Measurements from ENCODE around the gene MYH14.
A peak's percentile ranks its signal among the peaks of the same experiment; 100 is the strongest.

The MYH14 gene

DNA sequence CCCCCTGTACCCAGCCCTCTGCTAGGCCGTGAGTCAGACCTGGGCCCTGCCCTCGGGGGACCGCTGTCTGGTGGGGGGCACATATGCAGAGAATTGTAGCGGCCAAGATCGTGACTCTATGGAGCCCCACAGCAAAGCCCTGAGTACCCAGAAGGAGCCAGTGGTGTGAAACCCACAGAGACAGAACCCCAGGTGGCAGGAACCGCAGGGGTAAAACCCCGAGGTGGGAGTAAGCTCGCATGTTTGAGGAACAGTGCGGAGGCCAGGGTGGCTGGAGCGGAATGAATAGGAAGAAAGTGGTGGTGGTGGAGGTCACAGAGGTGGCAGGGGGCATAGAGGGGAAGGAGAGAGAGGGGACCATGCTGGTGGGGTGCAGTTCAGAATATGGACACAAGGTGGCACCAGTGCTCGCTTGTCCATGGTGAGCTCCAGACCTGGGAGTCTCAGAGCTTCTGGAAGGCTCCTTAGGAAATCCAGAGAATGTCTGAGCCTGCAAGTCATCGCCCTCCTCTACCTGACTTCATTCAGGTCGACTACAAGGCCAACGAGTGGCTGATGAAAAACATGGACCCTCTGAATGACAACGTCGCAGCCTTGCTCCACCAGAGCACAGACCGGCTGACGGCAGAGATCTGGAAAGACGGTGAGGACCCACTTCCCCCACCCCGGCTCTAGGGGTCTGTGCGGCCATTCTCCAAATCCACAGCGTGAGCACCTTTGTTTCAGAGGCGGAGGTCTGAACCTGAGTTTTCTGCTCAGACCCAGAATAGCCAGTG lies 48.9 kb downstream of the MYH14 start:
- no peak for DNase-seq (ENCODE audit: extremely low spot score, insufficient read length, low read depth)
- no peak for FAIRE-seq

DNA sequence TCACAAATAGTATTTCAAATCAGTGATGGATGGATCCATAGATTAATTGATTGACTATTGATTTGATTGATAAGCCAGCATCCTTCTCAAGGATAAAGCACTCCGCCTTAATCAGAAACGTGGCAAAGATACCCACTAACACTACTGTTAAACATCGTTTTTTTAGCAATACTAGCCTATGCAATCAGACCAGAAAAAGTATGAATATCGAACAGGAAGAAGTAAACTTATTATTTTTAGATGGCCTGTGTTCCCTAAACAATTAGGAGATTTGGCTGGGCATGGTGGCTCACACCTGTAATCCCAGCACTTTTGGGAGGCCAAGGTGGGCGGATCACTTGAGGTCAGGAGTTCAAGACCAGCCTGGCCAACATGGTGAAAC lies 49.5 kb downstream of the MYH14 start:
- no peak for DNase-seq (ENCODE audit: extremely low spot score, insufficient read length, low read depth)
- FAIRE-seq = no peak

DNA sequence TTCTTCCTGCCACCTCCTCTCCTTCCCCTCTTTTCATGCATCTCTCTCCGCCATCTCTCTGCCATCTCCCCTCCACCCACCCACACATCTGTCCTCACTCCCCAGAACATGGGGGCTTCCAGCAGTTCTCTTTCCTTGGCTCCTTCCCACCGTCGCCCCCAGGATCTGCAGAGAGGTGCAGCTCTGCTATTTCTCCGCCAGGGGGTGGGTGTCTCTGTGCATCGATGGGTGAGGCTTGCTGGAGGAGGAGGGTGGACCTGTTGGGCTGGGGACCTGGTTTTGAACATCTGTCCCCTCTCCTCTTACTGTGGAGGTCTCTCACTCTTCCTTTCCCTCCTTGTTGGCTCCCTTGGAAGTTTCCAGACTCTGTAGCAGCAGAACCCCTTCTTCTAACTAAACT lies 51.7 kb downstream of the MYH14 start:
- DNase-seq (ENCODE audit: extremely low spot score, insufficient read length, low read depth) (no peak), FAIRE-seq (no peak)

DNA sequence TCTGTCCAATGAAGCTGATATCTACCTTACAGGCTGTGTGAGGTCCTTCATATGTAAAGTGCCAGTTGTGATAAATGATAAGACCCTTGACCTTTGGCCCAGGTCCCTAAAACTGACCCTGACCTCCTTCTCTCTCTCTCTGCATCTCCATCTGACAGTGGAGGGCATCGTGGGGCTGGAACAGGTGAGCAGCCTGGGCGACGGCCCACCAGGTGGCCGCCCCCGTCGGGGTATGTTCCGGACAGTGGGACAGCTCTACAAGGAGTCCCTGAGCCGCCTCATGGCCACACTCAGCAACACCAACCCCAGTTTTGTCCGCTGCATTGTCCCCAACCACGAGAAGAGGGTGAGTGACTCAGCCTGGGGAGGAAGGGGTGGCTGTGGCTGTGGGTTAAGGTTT lies 53.7 kb downstream of the MYH14 start:
- DNase-seq (ENCODE audit: extremely low spot score, insufficient read length, low read depth) (no peak), FAIRE-seq (no peak)

DNA sequence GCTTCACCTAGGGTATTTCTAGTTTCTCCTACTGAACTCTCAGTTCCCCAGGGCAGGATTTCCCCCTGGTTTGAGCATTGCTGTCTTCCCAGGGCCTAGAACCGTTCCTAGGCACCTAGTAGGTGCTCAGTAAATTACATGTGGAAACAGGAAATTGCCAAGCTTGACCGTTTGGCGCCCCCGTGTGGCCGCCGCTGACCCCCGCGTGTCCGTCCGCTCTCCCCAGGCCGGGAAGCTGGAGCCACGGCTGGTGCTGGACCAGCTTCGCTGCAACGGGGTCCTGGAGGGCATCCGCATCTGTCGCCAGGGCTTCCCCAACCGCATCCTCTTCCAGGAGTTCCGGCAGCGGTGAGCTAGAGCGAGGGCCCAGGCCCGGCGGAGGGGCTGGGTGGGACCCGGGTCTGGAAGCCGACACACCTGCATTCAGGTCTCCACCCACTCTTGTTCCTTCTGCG lies 55.5 kb downstream of the MYH14 start:
- DNase-seq (ENCODE audit: extremely low spot score, insufficient read length, low read depth) (peak; percentile 38), FAIRE-seq (no peak)

DNA sequence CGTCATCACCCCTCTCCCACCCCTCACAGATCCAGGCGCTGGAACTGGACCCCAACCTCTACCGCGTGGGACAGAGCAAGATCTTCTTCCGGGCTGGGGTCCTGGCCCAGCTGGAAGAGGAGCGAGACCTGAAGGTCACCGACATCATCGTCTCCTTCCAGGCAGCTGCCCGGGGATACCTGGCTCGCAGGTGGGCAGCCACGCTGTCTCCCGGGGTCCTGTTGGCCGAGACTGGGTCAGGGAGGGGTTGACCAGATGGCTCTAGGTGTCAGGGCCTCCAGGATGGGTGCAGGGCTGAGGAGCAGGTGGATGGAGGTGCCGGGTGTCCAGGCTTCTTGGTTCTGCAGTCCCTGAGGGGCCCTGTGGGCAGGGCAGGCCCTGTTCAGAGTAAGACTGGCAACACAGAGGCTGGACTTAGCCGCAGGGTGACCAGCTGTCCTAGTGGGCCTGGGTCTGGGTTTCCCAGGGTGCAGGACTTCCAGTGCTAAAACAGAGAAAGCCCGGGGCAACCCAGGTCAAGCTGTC lies 58.1 kb downstream of the MYH14 start:
- no peak for DNase-seq (ENCODE audit: extremely low spot score, insufficient read length, low read depth)
- no peak for FAIRE-seq

DNA sequence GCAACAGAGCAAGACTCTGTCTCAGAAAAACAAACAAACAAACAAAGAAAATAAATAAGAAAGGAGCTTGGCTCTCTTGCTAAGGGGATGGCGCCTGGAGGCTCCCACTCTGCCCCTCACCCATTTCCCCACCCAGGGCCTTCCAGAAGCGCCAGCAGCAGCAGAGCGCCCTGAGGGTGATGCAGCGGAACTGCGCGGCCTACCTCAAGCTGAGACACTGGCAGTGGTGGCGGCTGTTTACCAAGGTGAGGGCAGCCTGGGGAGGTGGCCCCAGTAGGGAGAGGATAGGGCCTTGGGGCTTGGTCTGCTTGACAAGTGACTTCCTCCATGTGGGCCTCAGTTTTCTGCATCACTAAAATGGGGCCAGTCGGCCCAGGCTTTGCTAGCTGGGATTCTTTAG lies 59.8 kb downstream of the MYH14 start:
- DNase-seq (ENCODE audit: extremely low spot score, insufficient read length, low read depth) = no peak
- no peak for FAIRE-seq

DNA sequence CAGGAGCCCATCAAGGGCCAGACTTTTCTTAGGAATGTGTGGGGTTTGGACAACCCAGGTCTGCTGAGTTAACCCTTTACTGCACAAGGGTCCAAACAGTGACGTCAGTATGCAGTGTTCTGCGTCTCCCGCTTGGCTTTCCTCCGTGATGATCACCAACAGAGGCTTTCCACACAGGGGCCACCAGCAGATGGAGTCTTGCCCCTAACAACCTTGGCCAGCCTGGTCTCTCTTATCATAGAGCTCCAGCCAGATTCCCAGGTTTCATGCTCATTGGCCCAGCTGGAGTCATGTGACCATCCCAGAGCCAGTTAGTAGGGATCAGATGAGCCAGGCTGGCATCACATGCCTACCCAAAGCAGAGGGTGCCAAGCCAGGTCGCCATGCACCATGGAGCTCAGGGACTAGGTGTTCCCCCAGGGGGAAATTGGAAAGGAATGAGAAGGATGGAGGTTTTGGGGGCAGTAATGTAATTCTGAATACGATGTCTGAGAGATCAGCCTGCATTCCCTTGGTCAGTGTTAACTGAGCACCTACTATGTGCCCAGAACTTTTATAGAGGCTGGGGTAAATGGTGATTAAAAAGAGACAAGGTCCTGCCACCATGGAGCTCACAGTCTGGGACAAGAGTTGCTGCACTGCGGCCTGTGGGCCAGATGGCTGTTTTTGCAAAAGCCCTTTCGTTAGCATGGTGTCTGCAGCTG lies 61.2 kb downstream of the MYH14 start:
- FAIRE-seq (no peak), DNase-seq (ENCODE audit: extremely low spot score, insufficient read length, low read depth) (no peak)

DNA sequence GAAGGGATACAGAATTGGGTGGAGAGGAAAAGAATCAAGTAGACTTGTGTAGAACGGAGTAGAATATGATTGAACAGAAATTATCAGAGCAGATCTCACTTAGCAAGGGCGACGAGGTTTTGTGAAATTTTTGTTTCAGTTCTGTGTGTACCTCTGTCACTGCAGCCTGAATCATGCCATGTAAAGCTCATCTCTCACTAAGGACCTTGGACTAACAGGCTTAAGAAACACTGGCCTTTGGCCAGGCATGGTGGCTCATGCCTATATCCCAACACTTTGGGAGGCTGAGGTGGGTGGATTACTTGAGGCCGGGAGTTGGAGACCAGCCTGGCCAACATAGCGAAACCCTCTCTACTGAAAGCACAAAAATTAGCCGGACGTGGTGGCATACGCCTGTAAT lies 62.6 kb downstream of the MYH14 start:
- no peak for DNase-seq (ENCODE audit: extremely low spot score, insufficient read length, low read depth)
- no peak for FAIRE-seq

DNA sequence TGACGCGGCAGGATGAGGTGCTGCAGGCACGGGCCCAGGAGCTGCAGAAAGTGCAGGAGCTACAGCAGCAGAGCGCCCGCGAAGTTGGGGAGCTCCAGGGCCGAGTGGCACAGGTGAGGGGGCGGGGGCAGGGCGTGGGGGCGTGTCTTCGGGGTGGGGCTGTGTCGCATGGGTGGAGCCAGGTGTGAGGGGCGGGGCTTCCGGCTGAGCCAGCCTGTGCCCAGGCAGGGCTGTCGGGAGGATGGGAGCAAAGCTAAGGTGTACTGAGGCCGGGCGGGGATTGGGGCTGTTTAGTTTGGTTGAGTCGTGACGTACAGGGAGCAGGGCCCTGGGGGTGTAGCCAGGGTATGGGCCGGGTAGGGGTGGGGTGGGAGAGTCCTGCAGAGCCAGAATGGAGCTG lies 63.5 kb downstream of the MYH14 start:
- FAIRE-seq = no peak
- DNase-seq (ENCODE audit: extremely low spot score, insufficient read length, low read depth) = peak; percentile 25

DNA sequence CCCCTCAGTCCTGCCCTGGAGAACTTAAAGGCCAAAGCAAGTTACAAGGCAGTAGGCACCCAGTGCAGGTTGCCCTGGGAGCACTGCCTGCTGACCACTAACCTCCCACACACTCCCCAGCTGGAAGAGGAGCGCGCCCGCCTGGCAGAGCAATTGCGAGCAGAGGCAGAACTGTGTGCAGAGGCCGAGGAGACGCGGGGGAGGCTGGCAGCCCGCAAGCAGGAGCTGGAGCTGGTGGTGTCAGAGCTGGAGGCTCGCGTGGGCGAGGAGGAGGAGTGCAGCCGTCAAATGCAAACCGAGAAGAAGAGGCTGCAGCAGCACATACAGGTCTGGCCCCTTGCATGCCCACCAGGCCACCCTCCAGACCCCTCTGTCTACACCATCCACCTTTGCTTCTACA lies 64.6 kb downstream of the MYH14 start:
- no peak for FAIRE-seq
- no peak for DNase-seq (ENCODE audit: extremely low spot score, insufficient read length, low read depth)

DNA sequence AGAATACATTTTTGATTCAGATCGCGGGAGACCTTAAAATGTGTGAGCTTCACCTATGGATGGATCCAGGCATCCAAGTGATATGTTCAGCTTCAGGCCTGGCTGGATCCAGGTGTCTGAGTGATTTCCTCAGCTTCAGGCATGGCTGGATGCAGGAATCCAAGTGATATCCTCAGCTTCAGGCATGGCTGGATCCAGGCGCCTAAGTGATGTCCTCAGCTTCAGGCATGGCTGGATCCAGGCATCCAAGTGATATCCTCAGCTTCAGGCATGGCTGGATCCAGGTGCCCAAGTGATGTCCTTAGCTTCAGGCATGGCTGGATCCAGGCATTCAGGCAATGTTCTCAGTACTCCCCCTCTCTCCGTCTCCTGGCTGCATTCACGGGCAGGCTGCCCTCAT lies 65.1 kb downstream of the MYH14 start:
- no peak for FAIRE-seq

DNA sequence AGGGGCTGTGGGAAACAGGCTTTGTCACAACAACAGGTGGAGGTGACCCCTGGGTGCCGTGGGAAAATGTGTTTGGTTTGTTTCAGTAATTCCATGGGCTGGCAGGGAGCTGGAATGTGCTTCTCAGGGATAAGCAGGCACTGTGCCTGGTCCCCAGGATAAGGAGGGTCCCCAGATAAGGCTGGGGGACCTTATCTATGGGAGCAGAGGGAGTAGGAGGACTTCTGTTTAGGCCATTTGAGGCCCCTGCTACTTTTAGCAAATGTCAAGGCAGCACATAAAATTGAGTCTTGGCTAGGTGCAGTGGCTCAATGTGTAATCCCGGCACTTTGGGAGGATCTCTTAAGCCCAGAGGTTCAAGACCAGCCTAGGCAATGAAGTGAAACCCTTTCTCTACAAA lies 66.2 kb downstream of the MYH14 start:
- DNase-seq (ENCODE audit: extremely low spot score, insufficient read length, low read depth) = no peak

More for the DNA sequence above, 65.1 kb downstream of the MYH14 start:
- no peak for DNase-seq (ENCODE audit: extremely low spot score, insufficient read length, low read depth)

DNA sequence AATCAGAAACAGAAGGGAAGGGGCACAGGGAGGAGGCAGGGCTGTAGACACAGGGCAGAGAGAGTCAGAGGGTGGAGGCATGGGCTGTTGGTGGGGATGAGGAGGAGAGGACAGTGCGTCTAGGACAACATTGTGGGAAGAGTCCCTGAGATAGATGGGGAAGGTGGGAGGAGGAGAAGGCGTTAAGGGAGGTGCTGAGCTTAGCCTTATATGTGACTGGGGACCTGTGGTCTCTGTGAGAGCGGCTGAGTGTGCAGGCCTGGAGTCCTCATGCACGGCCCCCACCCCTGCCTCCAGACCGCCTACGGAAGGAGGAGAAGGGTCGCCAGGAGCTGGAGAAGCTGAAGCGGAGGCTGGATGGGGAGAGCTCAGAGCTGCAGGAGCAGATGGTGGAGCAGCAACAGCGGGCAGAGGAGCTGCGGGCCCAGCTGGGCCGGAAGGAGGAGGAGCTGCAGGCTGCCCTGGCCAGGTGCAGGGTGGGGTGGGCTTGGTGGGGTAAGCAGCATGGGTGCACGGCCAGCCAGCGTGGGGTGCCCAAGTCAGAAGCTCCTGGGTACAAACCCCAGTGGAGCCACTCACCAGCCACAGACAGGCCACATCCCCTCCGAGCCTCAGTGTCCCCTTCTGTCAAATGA lies 69.0 kb downstream of the MYH14 start:
- FAIRE-seq (no peak), DNase-seq (ENCODE audit: extremely low spot score, insufficient read length, low read depth) (no peak)

More for the DNA sequence above, 66.2 kb downstream of the MYH14 start:
- no peak for FAIRE-seq

DNA sequence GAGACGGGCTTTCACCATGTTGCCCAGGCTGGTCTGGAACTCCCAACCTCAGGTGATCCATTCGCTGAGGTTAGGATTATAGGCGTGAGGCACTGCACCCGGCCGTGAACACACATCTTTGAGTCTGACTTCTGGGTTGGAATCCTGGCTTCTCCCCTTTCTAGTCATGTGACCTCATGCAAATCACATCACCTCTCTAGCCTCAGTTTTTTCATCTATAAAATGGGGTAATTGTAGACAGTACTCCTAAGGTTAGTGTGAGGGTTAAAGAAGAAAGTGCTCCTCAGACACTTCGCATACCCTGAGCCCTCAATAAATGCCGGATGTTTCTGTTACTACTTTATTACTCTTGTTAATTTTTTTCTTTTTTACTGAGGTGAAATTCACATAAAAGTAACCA lies 70.4 kb downstream of the MYH14 start:
- no peak for DNase-seq (ENCODE audit: extremely low spot score, insufficient read length, low read depth)

DNA sequence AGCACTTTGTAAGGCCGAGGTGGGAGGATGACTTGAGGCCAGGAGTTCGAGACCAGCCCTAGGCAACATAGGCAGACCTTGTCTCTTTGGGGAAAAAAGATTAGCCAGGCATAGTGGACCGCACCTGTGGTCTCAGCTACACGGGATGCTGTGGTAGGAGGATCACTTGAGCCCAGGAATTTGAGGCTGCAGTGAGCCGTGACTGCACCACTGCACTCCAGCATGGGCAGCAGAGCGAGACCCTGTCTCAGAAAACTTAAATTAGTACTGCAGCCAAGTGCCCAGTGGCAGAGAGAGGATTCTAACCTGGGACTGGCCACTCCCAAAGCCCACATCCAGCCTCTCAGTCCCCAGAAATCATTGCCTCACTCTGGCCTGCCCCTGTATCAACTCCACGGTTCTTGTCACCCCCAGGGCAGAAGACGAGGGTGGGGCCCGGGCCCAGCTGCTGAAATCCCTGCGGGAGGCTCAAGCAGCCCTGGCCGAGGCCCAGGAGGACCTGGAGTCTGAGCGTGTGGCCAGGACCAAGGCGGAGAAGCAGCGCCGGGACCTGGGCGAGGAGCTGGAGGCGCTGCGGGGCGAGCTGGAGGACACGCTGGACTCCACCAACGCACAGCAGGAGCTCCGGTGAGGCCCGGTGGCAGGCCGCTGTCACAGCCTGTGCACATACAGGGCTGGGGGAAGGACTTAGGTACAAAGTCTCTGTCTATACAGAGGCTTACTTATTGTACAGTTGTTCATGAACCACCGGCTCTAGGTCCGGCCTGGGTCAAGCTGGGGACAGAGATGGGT lies 72.4 kb downstream of the MYH14 start:
- no peak for DNase-seq (ENCODE audit: extremely low spot score, insufficient read length, low read depth)
- FAIRE-seq = no peak

More for the DNA sequence above, 70.4 kb downstream of the MYH14 start:
- FAIRE-seq = no peak

DNA sequence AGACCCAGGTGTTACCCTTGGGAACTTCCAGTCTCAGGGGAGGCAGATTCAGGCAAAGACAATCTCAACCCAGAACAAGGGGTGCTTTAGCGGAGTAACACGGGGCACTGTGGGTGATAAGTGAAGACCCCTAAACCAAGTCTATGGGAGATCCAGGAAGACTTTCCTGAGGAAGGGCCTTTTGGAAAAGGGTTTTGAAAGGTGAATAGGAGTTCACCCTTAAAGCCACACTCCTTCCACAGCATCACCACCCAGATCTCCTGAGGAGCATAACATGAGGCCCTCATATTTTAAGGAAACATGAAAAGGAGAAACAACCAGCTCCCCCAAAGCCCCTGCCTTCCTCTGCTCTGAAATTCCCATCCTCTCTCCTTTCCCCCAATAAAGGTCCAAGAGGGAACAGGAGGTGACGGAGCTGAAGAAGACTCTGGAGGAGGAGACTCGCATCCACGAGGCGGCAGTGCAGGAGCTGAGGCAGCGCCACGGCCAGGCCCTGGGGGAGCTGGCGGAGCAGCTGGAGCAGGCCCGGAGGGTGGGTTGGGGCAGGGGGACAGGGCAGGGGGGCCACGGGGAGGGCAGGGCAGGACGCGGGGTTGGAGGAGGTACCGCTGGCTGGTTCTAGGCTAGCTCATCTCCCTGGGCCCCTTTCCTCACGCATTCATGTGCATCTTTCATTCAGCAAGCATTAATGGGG lies 73.1 kb downstream of the MYH14 start:
- DNase-seq (ENCODE audit: extremely low spot score, insufficient read length, low read depth) (no peak), FAIRE-seq (no peak)

DNA sequence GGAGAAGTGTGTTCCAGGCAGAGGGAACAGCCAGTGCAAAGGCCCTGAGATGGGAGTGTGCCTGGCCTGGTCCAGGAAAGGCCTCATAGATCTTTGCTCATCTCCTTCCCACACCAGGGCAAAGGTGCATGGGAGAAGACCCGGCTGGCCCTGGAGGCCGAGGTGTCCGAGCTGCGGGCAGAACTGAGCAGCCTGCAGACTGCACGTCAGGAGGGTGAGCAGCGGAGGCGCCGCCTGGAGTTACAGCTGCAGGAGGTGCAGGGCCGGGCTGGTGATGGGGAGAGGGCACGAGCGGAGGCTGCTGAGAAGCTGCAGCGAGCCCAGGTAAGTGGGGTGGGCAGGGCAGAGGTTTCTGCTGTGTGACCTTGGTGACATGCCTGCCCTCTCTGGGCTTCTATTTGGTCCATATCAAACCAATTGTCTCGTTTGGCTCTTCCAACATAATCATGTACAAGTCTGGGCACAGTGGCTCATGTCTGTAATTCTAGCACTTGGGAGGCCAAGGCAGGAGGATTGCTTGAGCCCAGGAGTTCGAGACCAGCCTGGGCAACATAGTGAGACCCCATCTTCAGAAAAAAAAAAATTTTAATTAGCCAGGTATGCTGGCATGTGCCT lies 74.7 kb downstream of the MYH14 start:
- DNase-seq (ENCODE audit: extremely low spot score, insufficient read length, low read depth) (no peak), FAIRE-seq (no peak)

DNA sequence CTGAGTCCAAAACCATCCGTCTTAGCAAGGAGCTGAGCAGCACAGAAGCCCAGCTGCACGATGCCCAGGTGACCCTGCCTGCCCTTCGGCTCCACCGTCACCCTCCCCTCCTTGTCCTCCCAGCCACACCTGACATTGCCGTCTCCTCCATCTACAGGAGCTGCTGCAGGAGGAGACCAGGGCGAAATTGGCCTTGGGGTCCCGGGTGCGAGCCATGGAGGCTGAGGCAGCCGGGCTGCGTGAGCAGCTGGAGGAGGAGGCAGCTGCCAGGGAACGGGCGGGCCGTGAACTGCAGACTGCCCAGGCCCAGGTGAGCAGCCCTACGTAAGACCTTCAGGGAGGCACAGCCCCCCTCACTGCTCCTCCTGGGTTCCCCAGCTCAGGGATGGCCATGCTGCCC lies 76.7 kb downstream of the MYH14 start:
- no peak for DNase-seq (ENCODE audit: extremely low spot score, insufficient read length, low read depth)
- FAIRE-seq = no peak

All from GM18507 (cell line).